Tibial artery (tissue), 4 donors: ENCODE results near the gene GPR107.

ENCODE experiments used
- DNase-seq, 2 donors: peaks; one replicate each; pipeline ENCODE4 v3.0.0-alpha.2; 2019
- H3K27ac ChIP-seq, 2 donors: fragments of 200-600 bp; sonication (generic) in 1 of 2; 1 replicate in 1 of 2; 2 replicates in 1 of 2; pipeline ENCODE4 v1.5.1; 2018 to 2019; ENCODE audit warnings: mild to moderate bottlenecking in 1 of 2
- H3K27me3 ChIP-seq, 2 donors: fragments of 200-600 bp; sonication (generic) in 1 of 2; one replicate each; pipeline versions ENCODE4 v1.5.1 to v1.6.0; 2016 to 2019
- H3K36me3 ChIP-seq, 3 donors: fragments of 200-600 bp; sonication (generic) in 2 of 3; one replicate each; pipeline ENCODE4 v1.5.1; 2016 to 2019; ENCODE audit warnings: mild to moderate bottlenecking in 2 of 3
- H3K4me1 ChIP-seq, 4 donors: fragments of 200-600 bp; sonication (generic) in 2 of 4; 1 replicate in 3 of 4; 2 replicates in 1 of 4; pipeline ENCODE4 v1.5.1; 2016 to 2019
- H3K4me3 ChIP-seq, 2 donors: fragments of 200-600 bp; sonication (generic) in 1 of 2; 1 replicate in 1 of 2; 2 replicates in 1 of 2; pipeline ENCODE4 v1.5.1; 2018 to 2019; ENCODE audit warnings: mild to moderate bottlenecking in 2 of 2
- H3K9me3 ChIP-seq, 3 donors: fragments of 200-600 bp; sonication (generic) in 1 of 3; one replicate each; pipeline ENCODE4 v1.5.1; 2016 to 2019
- CTCF ChIP-seq, 2 experiments: fragments of 200-600 bp in 1 of 2; fragments of 450-650 bp in 1 of 2; IDR thresholded peaks; one replicate each; pipeline ENCODE4 v1.5.1; 2017 to 2019; ENCODE audit warnings: antibody characterized with exemption in 2 of 2, mild to moderate bottlenecking in 1 of 2, moderate library complexity in 1 of 2
- intact Hi-C: fragments of 100-400 bp; cut with DNase I; formaldehyde crosslinking; loops from one replicate; pipeline ENCODE4 v1.15.0; 2023; ENCODE audit warnings: low total_unique reads

GPR107 gene

GRCh38 chr9:130132746-130133145, 79.0 kb downstream of the GPR107 start:
- Histone ChIP-seq H3K27ac (no peak overlapping the region), H3K27me3 (no peaks in the 10 kb centered on the region), H3K4me1 (peaks cover 0 to 2% (median 0%) of the 10 kb centered on the region in 4 donors), H3K36me3 (peaks cover 30 to 83% (median 76%) of the 10 kb centered on the region in 3 donors), H3K4me3 (no peak overlapping the region), H3K9me3 (no peaks in the 10 kb centered on the region)
- intact Hi-C loops, result no loop called here
- TF ChIP-seq CTCF (IDR thresholded peaks at IDR 0.05), result no peak
- DNase-seq, result no peak

GRCh38 chr9:130137081-130137640, 83.5 kb downstream of the GPR107 start:
- intact Hi-C loops, result no loop called here
- Histone ChIP-seq H3K9me3 (no peaks in the 10 kb centered on the region), H3K4me1 (peaks cover 0 to 29% (median 14%) of the 10 kb centered on the region in 4 donors), H3K27ac (no peak overlapping the region), H3K27me3 (no peaks in the 10 kb centered on the region), H3K4me3 (no peak overlapping the region), H3K36me3 (peaks cover 0 to 39% (median 34%) of the 10 kb centered on the region in 3 donors)
- TF ChIP-seq CTCF (IDR thresholded peaks at IDR 0.05), result no peak
- no peak for DNase-seq

- H3K27me3 ChIP-seq, result no peaks in the 10 kb centered on the region
- no peak for DNase-seq
- H3K9me3 ChIP-seq, result no peaks in the 10 kb centered on the region
- TF ChIP-seq CTCF (IDR thresholded peaks at IDR 0.05), result no peak
- H3K4me1 ChIP-seq, result peaks cover 0 to 29% (median 14%) of the 10 kb centered on the region in 4 donors
- H3K27ac ChIP-seq, result peak overlapping the region; percentile 29 to 46
- peaks cover 0 to 37% (median 31%) of the 10 kb centered on the region in 3 donors for H3K36me3 ChIP-seq
- H3K4me3 ChIP-seq, result no peak overlapping the region
- intact Hi-C loops, result no loop called here
These were observed 84.0 kb downstream of the GPR107 start for GRCh38 chr9:130137641-130138081.

GRCh38 chr9:130138171-130138653, 84.5 kb downstream of the GPR107 start:
- H3K36me3 ChIP-seq, result peaks cover 0 to 36% (median 29%) of the 10 kb centered on the region in 3 donors
- peaks cover 0 to 29% (median 14%) of the 10 kb centered on the region in 4 donors for H3K4me1 ChIP-seq
- no peaks in the 10 kb centered on the region for H3K9me3 ChIP-seq
- TF ChIP-seq CTCF (IDR thresholded peaks at IDR 0.05), result no peak
- peak in 1 of 2 donors; percentile 71 for DNase-seq
- no peaks in the 10 kb centered on the region for H3K27me3 ChIP-seq
- H3K27ac ChIP-seq, result peak overlapping the region; percentile 29 to 46
- intact Hi-C loops, result no loop called here
- no peak overlapping the region for H3K4me3 ChIP-seq

GRCh38 chr9:130138791-130139190, 85.1 kb downstream of the GPR107 start:
- no peaks in the 10 kb centered on the region for H3K27me3 ChIP-seq
- intact Hi-C loops, result no loop called here
- no peak for TF ChIP-seq CTCF (IDR thresholded peaks at IDR 0.05)
- peaks cover 0 to 30% (median 15%) of the 10 kb centered on the region in 4 donors for H3K4me1 ChIP-seq
- H3K27ac ChIP-seq, result peak overlapping the region; percentile 42 to 46
- no peak overlapping the region for H3K4me3 ChIP-seq
- DNase-seq, result peak; percentile 79 to 82
- peaks cover 0 to 30% (median 25%) of the 10 kb centered on the region in 3 donors for H3K36me3 ChIP-seq
- no peaks in the 10 kb centered on the region for H3K9me3 ChIP-seq
